HepG2 (cell line): ENCODE measurements around the gene TBC1D10A. TPM values are rescaled to one million over a fixed set of nuclear protein-coding genes. Genes with fewer than 3 reads are reported as not detected.

ENCODE experiments used
- ATAC-seq: fragments of 200-7000 bp; cut with Tn5 transposase; 3 replicates; pipeline ENCODE4 v1.9.1; 2020; ENCODE audit warnings: mild to moderate bottlenecking, moderate library complexity
- BruUV-seq: library from RNA; stranded (reverse); fragments of 400-500 nt; replicated peaks from 2 replicates; lab custom pipeline; 2021; lab: Mats Ljungman, UMichigan
- CTCF ChIA-PET: fragments of 300-600 bp; formaldehyde crosslinking; extraction: SDS; loops from one replicate; lab custom pipeline; 2021; ENCODE audit warnings: low total read pairs, inconsistent platforms, low intra/inter-chr PET ratio; lab: Yijun Ruan, JAX
- POLR2A ChIA-PET: fragments of 350-600 bp; sonication (Branson Sonifier 250); formaldehyde crosslinking; loops from one replicate; lab custom pipeline; 2020; ENCODE audit warnings: antibody characterized with exemption, inconsistent platforms; lab: Yijun Ruan, JAX
- DNase-seq: peaks from one replicate; pipeline ENCODE4 v3.0.0-alpha.2; 2015; ENCODE audit warnings: low spot score
- FAIRE-seq: peaks from 3 replicates; lab custom pipeline; 2011; peaks lifted over from hg19 to GRCh38; lab: Jason Lieb, UNC
- H2AFZ ChIP-seq: one replicate; pipeline ENCODE4 v1.6.1; 2011; ENCODE audit warnings: low read length, inconsistent platforms
- H3K27ac ChIP-seq: fragments of 300-600 bp; 3 replicates; pipeline ENCODE4 v1.8.0; 2011; ENCODE audit warnings: mixed run types, mild to moderate bottlenecking, mixed read lengths, low read length, inconsistent platforms; ENCODE audit not compliant: insufficient read depth; ENCODE audit errors: extremely low read length
- H3K27me3 ChIP-seq, 2 experiments: fragments of 200-600 bp in 1 of 2; 2 replicates in 1 of 2; 3 replicates in 1 of 2; pipeline versions ENCODE4 v1.6.0 to v1.8.0; 2011; ENCODE audit warnings: low read length in 2 of 2, mild to moderate bottlenecking in 2 of 2, moderate library complexity in 2 of 2, inconsistent platforms in 1 of 2; ENCODE audit not compliant: insufficient read depth in 2 of 2, control insufficient read depth in 1 of 2
- H3K36me3 ChIP-seq, 2 experiments: fragments of 200-600 bp in 1 of 2; replicated peaks in 1 of 2; 2 replicates in 1 of 2; 3 replicates in 1 of 2; pipeline versions ENCODE4 v1.5.1 to v1.8.0; 2011; ENCODE audit warnings: low read length in 2 of 2, inconsistent platforms in 1 of 2; ENCODE audit not compliant: insufficient read depth in 2 of 2, control insufficient read depth in 1 of 2
- H3K4me1 ChIP-seq: 2 replicates; pipeline ENCODE4 v1.5.1; 2012; ENCODE audit warnings: low read length, inconsistent platforms; ENCODE audit not compliant: insufficient read depth
- H3K4me2 ChIP-seq: 2 replicates; pipeline ENCODE4 v1.6.0; 2011; ENCODE audit warnings: low read depth, low read length, inconsistent platforms
- H3K4me3 ChIP-seq, 3 experiments: fragments of 200-600 bp in 1 of 3; sonication (generic), shearing (Covaris generic) in 1 of 3; replicated peaks in 1 of 3; 2 replicates each; pipeline ENCODE4 v1.5.1; 2011 to 2016; ENCODE audit warnings: low read length in 3 of 3, inconsistent platforms in 2 of 3, low read depth in 2 of 3, mild to moderate bottlenecking in 2 of 3, control low read depth in 1 of 3, mixed read lengths in 1 of 3; ENCODE audit not compliant: insufficient read depth in 1 of 3
- H3K79me2 ChIP-seq: one replicate; pipeline ENCODE4 v1.6.1; 2011; ENCODE audit warnings: low read length, inconsistent platforms; ENCODE audit not compliant: insufficient read depth
- H3K9ac ChIP-seq: 2 replicates; pipeline ENCODE4 v1.6.0; 2011; ENCODE audit warnings: mild to moderate bottlenecking, low read depth, low read length, inconsistent platforms; ENCODE audit not compliant: insufficient read depth
- H3K9me3 ChIP-seq: 2 replicates; pipeline ENCODE4 v1.5.1; 2012; ENCODE audit warnings: mild to moderate bottlenecking, low read length
- H4K20me1 ChIP-seq: 2 replicates; pipeline ENCODE4 v1.6.0; 2011; ENCODE audit warnings: inconsistent platforms, mild to moderate bottlenecking, low read length, moderate library complexity; ENCODE audit not compliant: insufficient read depth
- CEBPG ChIP-seq: IDR thresholded peaks from 2 replicates; pipeline ENCODE4 v1.6.1; 2016
- FLYWCH1 ChIP-seq: sonication (generic); formaldehyde crosslinking; IDR thresholded peaks from 2 replicates; pipeline ENCODE4 v1.8.1; 2023; ENCODE audit warnings: mild to moderate bottlenecking, missing genetic modification reagents
- FOXP1 ChIP-seq, 2 experiments: fragments of 450-650 bp in 1 of 2; IDR thresholded peaks; 2 replicates each; pipeline ENCODE4 v1.6.1; 2017 to 2018; ENCODE audit warnings: antibody characterized with exemption in 1 of 2
- PHB2 ChIP-seq: fragments of 450-650 bp; IDR thresholded peaks from 2 replicates; pipeline ENCODE4 v1.6.1; 2018; ENCODE audit not compliant: partially characterized antibody
- PHF21A ChIP-seq: sonication (generic); formaldehyde crosslinking; IDR thresholded peaks from 2 replicates; pipeline ENCODE4 v1.5.0; 2020; ENCODE audit warnings: mild to moderate bottlenecking, missing genetic modification reagents
- RCOR2 ChIP-seq: IDR thresholded peaks from 2 replicates; pipeline ENCODE4 v1.6.1; 2016; ENCODE audit warnings: missing biosample characterization, missing genetic modification reagents
- REL ChIP-seq: sonication (generic); formaldehyde crosslinking; conservative IDR thresholded peaks from 2 replicates; pipeline ENCODE4 v1.8.0; 2022; ENCODE audit warnings: mild to moderate bottlenecking, missing genetic modification reagents, moderate library complexity
- SAFB2 ChIP-seq: sonication (generic); formaldehyde crosslinking; IDR thresholded peaks from 2 replicates; pipeline ENCODE4 v1.5.1; 2020; ENCODE audit warnings: missing genetic modification reagents, low read depth, mild to moderate bottlenecking, borderline replicate concordance
- SMARCE1 ChIP-seq: fragments of 450-650 bp; IDR thresholded peaks from 2 replicates; pipeline ENCODE4 v1.6.1; 2017; ENCODE audit warnings: borderline replicate concordance
- ZNF335 ChIP-seq: sonication (generic); formaldehyde crosslinking; IDR thresholded peaks from 2 replicates; pipeline ENCODE4 v1.4.0; 2020; ENCODE audit warnings: missing genetic modification reagents
- ZNF441 ChIP-seq: sonication (generic); formaldehyde crosslinking; IDR thresholded peaks from 2 replicates; pipeline ENCODE4 v1.7.0; 2021; ENCODE audit warnings: missing genetic modification reagents, borderline replicate concordance
- ZNF460 ChIP-seq: sonication (generic); formaldehyde crosslinking; IDR thresholded peaks from 2 replicates; pipeline ENCODE4 v1.5.1; 2020; ENCODE audit warnings: missing genetic modification reagents, mild to moderate bottlenecking, borderline replicate concordance
- WGBS: methylation state at CpG from one replicate; pipeline ENCODE4 v1.1.6; 2017; ENCODE audit warnings: low lambda C conversion rate; 5-methylcytosine and 5-hydroxymethylcytosine counted together
- in situ Hi-C: cut with HindIII; loops from 2 replicates; pipeline ENCODE4 v1.10.0; 2017; ENCODE audit warnings: low pct_unique_long_range_greater_than_20kb; ENCODE audit not compliant: extremely low pct_ligation_motif_present
- intact Hi-C: fragments of 100-400 bp; cut with micrococcal nuclease; formaldehyde crosslinking; loops from one replicate; pipeline ENCODE4 v1.10.0; 2022; ENCODE audit not compliant: unreplicated experiment
- polyA plus RNA-seq, 8 experiments: library from polyadenylated mRNA; depleted of rRNA in 3 of 8; stranded (reverse) in 7 of 8; unstranded in 1 of 8; fragments of >200 nt; fragmentation: Illumina TruSeq in 4 of 8; extraction: Trizol in 4 of 8; gene quantifications; 2 replicates each; pipeline versions ENCODE4 v1.2.1 to v1.2.3, GENCODE V29; 2011 to 2016; ENCODE audit warnings: low read depth in 4 of 8, missing spikeins in 1 of 8, mixed read lengths in 1 of 8; ENCODE audit not compliant: insufficient read depth in 1 of 8
- total RNA-seq, 5 experiments: library from RNA; depleted of rRNA; stranded (reverse); fragments of >200 nt; fragmentation: Illumina TruSeq; extraction: Trizol; gene quantifications; 2 replicates each; pipeline ENCODE4 v1.2.3, GENCODE V29; 2016; ENCODE audit warnings: low read depth in 1 of 5
- TF ChIP-seq, protein P1 (sequence below): sonication (generic); formaldehyde crosslinking; IDR thresholded peaks from 2 replicates; pipeline ENCODE4 v1.4.0; 2020; ENCODE audit warnings: mild to moderate bottlenecking, missing genetic modification reagents

The TBC1D10A gene
- total and polyA plus RNA-seq, 2 of the 13 experiments (the other 11 are each of a cell fraction or from before 2014, with no cell fraction given): 4.2 to 4.9 TPM

DNA sequence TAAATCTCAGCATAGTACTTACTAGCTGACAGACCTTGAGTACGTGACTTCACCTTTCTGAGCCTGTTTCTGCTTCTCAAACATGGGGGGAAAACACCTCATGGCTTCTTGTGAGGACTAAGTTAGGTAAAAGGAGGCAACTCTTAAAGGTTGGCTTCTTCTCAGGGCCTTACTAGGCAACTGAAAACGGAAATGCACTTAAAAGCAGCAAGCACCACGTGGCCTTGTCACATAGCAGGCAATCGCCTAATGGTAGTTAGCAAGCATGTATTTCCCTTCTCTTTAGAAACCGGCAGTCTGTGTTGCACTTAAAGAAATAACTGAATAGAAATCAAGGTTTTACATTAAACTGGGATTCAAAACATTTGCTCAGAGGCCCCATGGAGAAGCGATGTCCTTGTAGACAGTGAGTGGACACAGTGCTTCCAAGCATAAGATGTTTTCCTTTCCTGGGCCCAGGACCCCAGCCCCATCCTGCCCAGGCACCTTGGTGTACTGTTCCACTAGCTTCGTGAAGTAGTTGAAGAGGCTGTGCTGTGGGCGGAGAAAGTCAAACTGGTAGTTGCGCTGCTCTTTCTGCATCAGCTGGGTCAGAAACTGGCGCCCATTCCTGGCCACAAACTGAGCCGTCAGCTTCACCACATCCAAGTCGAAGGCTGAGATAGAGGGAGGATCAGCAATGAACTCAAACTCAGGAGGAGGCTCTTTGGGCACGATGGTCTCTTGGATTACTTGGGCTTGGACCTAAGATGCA, 17.9 kb upstream of the TBC1D10A start:
- POLR2A ChIA-PET: no interaction called here
- in situ Hi-C loops: no loop called here

More for the DNA sequence above, 17.9 kb upstream of the TBC1D10A start:
- no peak for ATAC-seq
- no peak for DNase-seq
- BruUV-seq: no TSS peak
- Histone ChIP-seq H3K36me3 (peaks cover 48 to 94% of the 10 kb centered on the region in 2 experiments), H3K9ac (no peak overlapping the region), H3K4me3 (no peak overlapping the region), H4K20me1 (peaks cover 4% of the 10 kb centered on the region), H3K79me2 (peaks cover 5% of the 10 kb centered on the region), H3K4me2 (no peak overlapping the region), H3K27me3 (no peaks in the 10 kb centered on the region), H3K9me3 (no peaks in the 10 kb centered on the region), H3K4me1 (peaks cover 17% of the 10 kb centered on the region), H3K27ac (no peak overlapping the region), H2AFZ (no peak overlapping the region)
- no peak for FAIRE-seq
- WGBS: 96% methylated on average over 13 of the region's 13 CpGs
- CTCF ChIA-PET: no interaction called here
- TF ChIP-seq RCOR2 (CRISPR knock-in tag): no peak
- TF ChIP-seq ZNF460: no peak
- TF ChIP-seq ZNF441 (CRISPR knock-in tag): no peak
- no peak for TF ChIP-seq PHF21A (CRISPR knock-in tag)
- TF ChIP-seq SMARCE1: no peak
- TF ChIP-seq SAFB2 (CRISPR knock-in tag): no peak
- TF ChIP-seq, protein P1, sequence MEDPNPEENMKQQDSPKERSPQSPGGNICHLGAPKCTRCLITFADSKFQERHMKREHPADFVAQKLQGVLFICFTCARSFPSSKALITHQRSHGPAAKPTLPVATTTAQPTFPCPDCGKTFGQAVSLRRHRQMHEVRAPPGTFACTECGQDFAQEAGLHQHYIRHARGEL (CRISPR knock-in tag): no peak
- no peak for TF ChIP-seq ZNF335 (CRISPR knock-in tag)
- no peak for TF ChIP-seq FOXP1 (IDR thresholded peaks at IDR 0.05)
- TF ChIP-seq FOXP1 (CRISPR knock-in tag; IDR thresholded peaks at IDR 0.05): no peak
- TF ChIP-seq REL: no peak
- no peak for TF ChIP-seq CEBPG (CRISPR knock-in tag)
- TF ChIP-seq FLYWCH1 (CRISPR knock-in tag): no peak
- no peak for TF ChIP-seq PHB2
- intact Hi-C loops: no loop called here
